Measurements from ENCODE around the gene ZFP57.

ZFP57 gene

GRCh38 chr6:29625337-29625930 is 55.5 kb downstream of the ZFP57 start:
- no peak for DNase-seq

- DNase-seq, result no peak
Observed at GRCh38 chr6:29624520-29624961, 56.4 kb downstream of the ZFP57 start.

All from stimulated activated CD4-positive, alpha-beta T cell treated with anti-CD3 and anti-CD28 coated beads, Interleukin-2, amount 100 ng/mL, for 24 hours (primary cell).